ENCODE results near the gene IGSF9.

The IGSF9 gene

DNA sequence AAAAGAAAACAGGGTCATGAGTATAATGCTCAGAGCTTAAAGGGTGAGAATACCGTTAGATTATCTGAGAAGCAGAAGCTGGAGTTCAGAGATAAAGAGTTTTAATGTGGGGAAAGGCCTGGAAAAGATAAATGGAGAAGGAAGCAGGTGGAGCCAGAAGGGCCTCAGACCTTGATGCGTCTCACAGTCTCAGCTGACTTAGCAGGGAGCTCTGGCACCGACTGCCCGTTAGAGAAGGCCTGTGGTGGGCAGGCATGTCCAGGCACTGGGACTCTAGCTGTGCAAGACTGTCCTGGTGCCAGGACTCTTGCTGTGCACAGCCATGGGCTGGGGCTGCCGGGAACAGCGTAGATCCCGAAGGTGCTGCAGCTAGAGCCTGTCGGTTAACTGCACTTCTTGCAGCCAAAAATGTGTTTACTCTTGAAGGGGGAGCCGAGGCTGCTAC is 12.4 kb upstream of the IGSF9 start:
- H3K9ac ChIP-seq (ENCODE audit: low read length): no peak overlapping the region
- H3K4me2 ChIP-seq (ENCODE audit: low read depth, low read length, poor library complexity, severe bottlenecking): no peak overlapping the region
- TF ChIP-seq EZH2phosphoT487 (conservative IDR thresholded peaks at IDR 0.05; ENCODE audit: low read length): no peak
- TF ChIP-seq, protein P1, sequence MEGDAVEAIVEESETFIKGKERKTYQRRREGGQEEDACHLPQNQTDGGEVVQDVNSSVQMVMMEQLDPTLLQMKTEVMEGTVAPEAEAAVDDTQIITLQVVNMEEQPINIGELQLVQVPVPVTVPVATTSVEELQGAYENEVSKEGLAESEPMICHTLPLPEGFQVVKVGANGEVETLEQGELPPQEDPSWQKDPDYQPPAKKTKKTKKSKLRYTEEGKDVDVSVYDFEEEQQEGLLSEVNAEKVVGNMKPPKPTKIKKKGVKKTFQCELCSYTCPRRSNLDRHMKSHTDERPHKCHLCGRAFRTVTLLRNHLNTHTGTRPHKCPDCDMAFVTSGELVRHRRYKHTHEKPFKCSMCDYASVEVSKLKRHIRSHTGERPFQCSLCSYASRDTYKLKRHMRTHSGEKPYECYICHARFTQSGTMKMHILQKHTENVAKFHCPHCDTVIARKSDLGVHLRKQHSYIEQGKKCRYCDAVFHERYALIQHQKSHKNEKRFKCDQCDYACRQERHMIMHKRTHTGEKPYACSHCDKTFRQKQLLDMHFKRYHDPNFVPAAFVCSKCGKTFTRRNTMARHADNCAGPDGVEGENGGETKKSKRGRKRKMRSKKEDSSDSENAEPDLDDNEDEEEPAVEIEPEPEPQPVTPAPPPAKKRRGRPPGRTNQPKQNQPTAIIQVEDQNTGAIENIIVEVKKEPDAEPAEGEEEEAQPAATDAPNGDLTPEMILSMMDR (IDR thresholded peaks at IDR 0.05; ENCODE audit: insufficient read depth, low read length, poor library complexity, severe bottlenecking): no peak

DNA sequence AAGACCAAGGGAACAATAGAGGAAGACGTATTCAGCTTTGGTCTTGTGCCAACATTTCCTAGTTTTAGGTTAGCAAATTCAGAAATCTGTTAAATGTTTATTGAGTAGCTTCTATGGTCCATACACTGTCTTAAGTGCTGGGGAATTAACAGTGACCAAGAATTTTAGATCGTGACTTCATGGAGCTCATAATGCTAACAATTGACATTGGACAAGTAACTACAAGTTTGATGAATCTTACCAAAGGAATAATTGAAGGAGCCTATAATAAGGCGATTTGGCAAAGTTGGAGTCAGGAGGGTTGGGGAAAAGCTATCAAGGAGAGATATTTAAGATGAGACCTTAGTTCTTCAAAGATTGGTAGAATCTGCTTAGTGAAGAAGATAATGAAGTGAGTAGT is 10.0 kb upstream of the IGSF9 start:
- Histone ChIP-seq H3K36me3 (ENCODE audit: low read length) (no peaks in the 10 kb centered on the region), H3K27me3 (ENCODE audit: low read length) (no peaks in the 10 kb centered on the region), H2AFZ (ENCODE audit: low read depth, low read length, severe bottlenecking) (no peak overlapping the region), H4K20me1 (ENCODE audit: low read depth, low read length) (no peaks in the 10 kb centered on the region), H3K4me2 (ENCODE audit: low read depth, low read length, poor library complexity, severe bottlenecking) (no peak overlapping the region), H3K9me3 (ENCODE audit: insufficient read depth, low read length) (no peaks in the 10 kb centered on the region), H3K9ac (ENCODE audit: low read length) (no peak overlapping the region), H3K79me2 (ENCODE audit: insufficient read depth, low read length) (no peaks in the 10 kb centered on the region), H3K27ac (ENCODE audit: low read depth, low read length) (no peak overlapping the region), H3K4me3 (ENCODE audit: insufficient read depth, low read length, poor library complexity, severe bottlenecking) (no peak overlapping the region), H3F3A (ENCODE audit: insufficient read depth) (no peaks in the 10 kb centered on the region), H3K9me2 (replicated peaks; ENCODE audit: insufficient read depth, low read length) (no peaks in the 10 kb centered on the region)
- no peak for TF ChIP-seq EZH2phosphoT487 (conservative IDR thresholded peaks at IDR 0.05; ENCODE audit: low read length)
- TF ChIP-seq, protein P1 (IDR thresholded peaks at IDR 0.05; ENCODE audit: insufficient read depth, low read length, poor library complexity, severe bottlenecking): no peak

More for the DNA sequence above, 12.4 kb upstream of the IGSF9 start:
- H4K20me1 ChIP-seq (ENCODE audit: low read depth, low read length): no peaks in the 10 kb centered on the region
- H3F3A ChIP-seq (ENCODE audit: insufficient read depth): no peaks in the 10 kb centered on the region
- no peaks in the 10 kb centered on the region for H3K9me2 ChIP-seq (replicated peaks; ENCODE audit: insufficient read depth, low read length)
- no peak overlapping the region for H2AFZ ChIP-seq (ENCODE audit: low read depth, low read length, severe bottlenecking)
- H3K27me3 ChIP-seq (ENCODE audit: low read length): no peaks in the 10 kb centered on the region
- no peaks in the 10 kb centered on the region for H3K79me2 ChIP-seq (ENCODE audit: insufficient read depth, low read length)
- H3K36me3 ChIP-seq (ENCODE audit: low read length): no peaks in the 10 kb centered on the region
- no peak overlapping the region for H3K27ac ChIP-seq (ENCODE audit: low read depth, low read length)
- H3K9me3 ChIP-seq (ENCODE audit: insufficient read depth, low read length): no peaks in the 10 kb centered on the region
- no peak overlapping the region for H3K4me3 ChIP-seq (ENCODE audit: insufficient read depth, low read length, poor library complexity, severe bottlenecking)

DNA sequence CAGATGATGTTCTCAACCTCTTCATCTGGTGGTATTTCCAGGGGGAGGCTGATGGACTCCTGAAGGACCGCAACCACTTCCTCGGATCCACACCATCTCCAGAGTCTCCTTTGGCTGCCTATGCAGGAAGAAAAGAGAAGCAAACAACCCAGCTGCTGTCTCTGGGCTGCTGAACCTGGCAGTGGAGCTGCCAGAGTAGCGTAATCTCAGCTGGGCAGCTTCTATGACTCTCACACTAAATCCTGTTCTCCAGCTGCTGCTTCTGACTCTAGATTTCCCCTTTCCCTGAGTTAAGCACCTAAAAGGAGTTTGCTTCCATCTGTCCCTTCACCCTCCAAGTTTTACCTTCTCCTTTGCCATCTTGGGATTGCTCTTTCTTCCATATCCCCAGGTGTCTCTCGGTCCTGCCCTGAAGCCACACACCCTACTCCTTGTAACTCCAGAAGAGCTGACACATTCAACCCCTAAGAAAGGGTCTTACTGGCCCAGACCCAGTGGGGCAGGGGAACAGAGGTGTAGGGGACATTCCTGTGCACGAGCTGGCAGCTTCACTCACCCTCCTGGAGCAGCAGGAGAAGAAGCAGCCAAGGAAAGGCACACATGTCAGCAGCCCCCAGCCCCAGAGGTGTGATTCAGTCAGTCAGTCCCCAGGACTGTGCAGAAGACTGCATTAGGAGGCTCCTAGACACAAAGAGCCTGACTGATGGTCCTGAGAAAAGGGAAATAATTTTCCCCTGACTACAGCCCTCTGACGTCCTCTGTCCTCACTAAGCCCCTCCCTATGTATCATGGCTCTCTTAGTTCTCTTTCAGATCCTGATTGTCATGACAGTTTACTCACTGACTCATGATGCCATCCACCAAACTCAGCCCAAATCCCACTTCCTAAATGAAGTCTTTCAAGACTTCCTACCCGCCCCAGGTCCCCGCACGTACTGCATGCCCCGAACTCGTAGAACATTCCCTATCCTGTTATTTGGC is 8.4 kb upstream of the IGSF9 start, which contains the start of gene SLAMF9:
Gene SLAMF9 (minus strand): TSS at position 702 of the 980 bp plus-strand sequence. CDS start 100 bp downstream, at position 602.
- no peak within 1 kb of the TSS for H2AFZ ChIP-seq (ENCODE audit: low read depth, low read length, severe bottlenecking)
- H3F3A ChIP-seq (ENCODE audit: insufficient read depth): no peaks in the 10 kb centered on the region
- TF ChIP-seq EZH2phosphoT487 (conservative IDR thresholded peaks at IDR 0.05; ENCODE audit: low read length): no peak
- TF ChIP-seq, protein P1 (IDR thresholded peaks at IDR 0.05; ENCODE audit: insufficient read depth, low read length, poor library complexity, severe bottlenecking): no peak
- no peak within 1 kb of the TSS for H3K4me3 ChIP-seq (ENCODE audit: insufficient read depth, low read length, poor library complexity, severe bottlenecking)
- no peaks in the 10 kb centered on the region for H3K36me3 ChIP-seq (ENCODE audit: low read length)
- no peaks in the 10 kb centered on the region for H3K79me2 ChIP-seq (ENCODE audit: insufficient read depth, low read length)
- no peak within 1 kb of the TSS for H3K9ac ChIP-seq (ENCODE audit: low read length)
- no peaks in the 10 kb centered on the region for H3K27me3 ChIP-seq (ENCODE audit: low read length)
- no peaks in the 10 kb centered on the region for H3K9me2 ChIP-seq (replicated peaks; ENCODE audit: insufficient read depth, low read length)
- no peaks in the 10 kb centered on the region for H4K20me1 ChIP-seq (ENCODE audit: low read depth, low read length)
- no peak within 1 kb of the TSS for H3K27ac ChIP-seq (ENCODE audit: low read depth, low read length)
- no peaks in the 10 kb centered on the region for H3K9me3 ChIP-seq (ENCODE audit: insufficient read depth, low read length)
- H3K4me2 ChIP-seq (ENCODE audit: low read depth, low read length, poor library complexity, severe bottlenecking): no peak within 1 kb of the TSS

Data from SU-DHL-6 (cell line).